GM12878 (cell line): ENCODE measurements around the gene NR3C1. TPM values are rescaled to one million over a fixed set of nuclear protein-coding genes. Genes with fewer than 3 reads are reported as not detected.

ENCODE experiments used
- ATF7 ChIP-seq: fragments of 450-650 bp; IDR thresholded peaks from 2 replicates; pipeline ENCODE4 v1.6.1; 2016; ENCODE audit warnings: low read depth, mild to moderate bottlenecking
- BCL11A ChIP-seq: IDR thresholded peaks from 2 replicates; pipeline ENCODE4 v1.6.1; 2011; ENCODE audit warnings: low read depth, low read length
- BCLAF1 ChIP-seq: fragments of 450-650 bp; IDR thresholded peaks from 2 replicates; pipeline ENCODE4 v1.6.1; 2017; ENCODE audit warnings: antibody characterized with exemption, mild to moderate bottlenecking, moderate library complexity
- BMI1 ChIP-seq: fragments of 450-650 bp; IDR thresholded peaks from 2 replicates; pipeline ENCODE4 v1.6.1; 2016; ENCODE audit warnings: mild to moderate bottlenecking, moderate library complexity, borderline replicate concordance
- CBX3 ChIP-seq: fragments of 200-600 bp; sonication (generic); IDR thresholded peaks from 2 replicates; pipeline ENCODE4 v1.6.1; 2016; ENCODE audit warnings: low read depth, borderline replicate concordance
- EED ChIP-seq: sonication (generic); IDR thresholded peaks from 2 replicates; pipeline ENCODE4 v1.6.1; 2016; ENCODE audit warnings: antibody characterized with exemption, low read depth
- ESRRA ChIP-seq: IDR thresholded peaks from 2 replicates; pipeline ENCODE4 v1.6.1; 2012; ENCODE audit warnings: mild to moderate bottlenecking, low read length, improper control_type of control experiment
- HSF1 ChIP-seq: fragments of 150-350 bp; IDR thresholded peaks from 2 replicates; pipeline ENCODE4 v1.6.1; 2014; ENCODE audit warnings: mild to moderate bottlenecking, low read depth, low read length
- IKZF2 ChIP-seq, 2 experiments: fragments of 450-650 bp; IDR thresholded peaks; 2 replicates each; pipeline ENCODE4 v1.6.1; 2017; ENCODE audit warnings: mild to moderate bottlenecking in 2 of 2, moderate library complexity in 2 of 2
- IRF3 ChIP-seq: fragments of 450-650 bp; IDR thresholded peaks from 2 replicates; pipeline ENCODE4 v1.6.1; 2014; ENCODE audit warnings: mild to moderate bottlenecking
- MYC ChIP-seq: IDR thresholded peaks from 2 replicates; pipeline ENCODE4 v1.6.1; 2011; ENCODE audit warnings: mild to moderate bottlenecking, low read length, moderate library complexity, inconsistent platforms; ENCODE audit not compliant: insufficient read depth, insufficient replicate concordance, insufficient read length, severe bottlenecking
- NBN ChIP-seq: fragments of 450-650 bp; IDR thresholded peaks from 2 replicates; pipeline ENCODE4 v1.6.1; 2016
- PKNOX1 ChIP-seq: fragments of 450-650 bp; IDR thresholded peaks from 2 replicates; pipeline ENCODE4 v1.6.1; 2016; ENCODE audit warnings: mild to moderate bottlenecking
- REST ChIP-seq: IDR thresholded peaks from 2 replicates; pipeline ENCODE4 v1.6.1; 2012; ENCODE audit warnings: mild to moderate bottlenecking, low read depth, low read length
- RUNX3 ChIP-seq: IDR thresholded peaks from 2 replicates; pipeline ENCODE4 v1.6.1; 2012; ENCODE audit warnings: low read length, inconsistent platforms
- SRF ChIP-seq, 2 experiments: IDR thresholded peaks; 2 replicates each; pipeline ENCODE4 v1.6.1; 2011; ENCODE audit warnings: low read depth in 2 of 2, low read length in 2 of 2, mild to moderate bottlenecking in 1 of 2, moderate library complexity in 1 of 2
- SUPT20H ChIP-seq: IDR thresholded peaks from 2 replicates; pipeline ENCODE4 v1.6.1; 2011; ENCODE audit warnings: low read depth, mild to moderate bottlenecking, low read length, moderate library complexity, borderline replicate concordance; ENCODE audit not compliant: control insufficient read depth
- TAF1 ChIP-seq: IDR thresholded peaks from 2 replicates; pipeline ENCODE4 v1.6.1; 2011; ENCODE audit warnings: mild to moderate bottlenecking, low read depth, low read length, borderline replicate concordance
- ZNF207 ChIP-seq: fragments of 450-650 bp; IDR thresholded peaks from 2 replicates; pipeline ENCODE4 v1.6.1; 2014; ENCODE audit warnings: antibody characterized with exemption, mild to moderate bottlenecking, borderline replicate concordance
- ZNF217 ChIP-seq: fragments of 450-650 bp; IDR thresholded peaks from 2 replicates; pipeline ENCODE4 v1.6.1; 2017; ENCODE audit warnings: antibody characterized with exemption, mild to moderate bottlenecking
- ZNF274 ChIP-seq: IDR thresholded peaks from one replicate; pipeline ENCODE4 v1.8.0; 2011; ENCODE audit not compliant: insufficient read length, insufficient read depth
- polyA plus RNA-seq, 11 experiments: library from polyadenylated mRNA; depleted of rRNA in 4 of 11; unstranded in 6 of 11; stranded (reverse) in 5 of 11; fragments of >200 nt; fragmentation: Nextera tagmentation in 4 of 11; fragmentation: Illumina TruSeq in 1 of 11; extraction: Ambion mirVana in 4 of 11; extraction: Trizol in 1 of 11; gene quantifications; 1 replicate in 1 of 11; 2 replicates in 10 of 11; pipeline versions ENCODE4 v1.2.1 to v1.2.3, GENCODE V29; 2011 to 2016; ENCODE audit warnings: inconsistent platforms in 2 of 11, missing spikeins in 2 of 11, low read depth in 1 of 11
- total RNA-seq, 4 experiments: library from RNA; depleted of rRNA in 3 of 4; stranded (reverse); fragments of >200 nt in 3 of 4; fragmentation: Illumina TruSeq in 1 of 4; extraction: Trizol in 1 of 4; gene quantifications; 2 replicates each; pipeline versions ENCODE4 v1.2.1 to v1.2.3, GENCODE V29; 2013 to 2021

Gene NR3C1
- total and polyA plus RNA-seq, 10 of the 15 experiments (the other 5 are each of a cell fraction or from before 2014, with no cell fraction given) = 49.7 to 141 (median 109) TPM

- TF ChIP-seq PKNOX1 = no peak
- no peak for TF ChIP-seq ESRRA
- no peak for TF ChIP-seq IRF3
- TF ChIP-seq ZNF274 = no peak
- TF ChIP-seq HSF1 = no peak
- TF ChIP-seq TAF1 = no peak
- no peak for TF ChIP-seq REST
- TF ChIP-seq SRF (IDR thresholded peaks at IDR 0.05; ENCODE audit: low read depth in 2 of 2, low read length in 2 of 2) = no peak
- peak; percentile 29; the same call in 1 of the 2 replicates for TF ChIP-seq ATF7
- TF ChIP-seq ZNF207 = no peak
- TF ChIP-seq EED = no peak
- no peak for TF ChIP-seq BCLAF1
- TF ChIP-seq SUPT20H = no peak
- TF ChIP-seq RUNX3 = peak; percentile 6; the same call in 1 of the 2 replicates
- no peak for TF ChIP-seq MYC
- TF ChIP-seq ZNF217 = no peak
- TF ChIP-seq BMI1 = peak; percentile 56; the same call in 1 of the 2 replicates
- no peak; the same call in 1 of the 2 replicates for TF ChIP-seq NBN
- no peak for TF ChIP-seq CBX3
- TF ChIP-seq BCL11A = no peak
- 0 out of 4 replicates have a peak, but pooled peaks of 1 of the 2 experiments have one; percentile 20 for TF ChIP-seq IKZF2 (IDR thresholded peaks at IDR 0.05)
These were observed 1.4 kb downstream of the NR3C1 start (continued) for GRCh38 chr5:143402017-143402552.
